ENCODE data around the gene MAPKAPK3.

DNA sequence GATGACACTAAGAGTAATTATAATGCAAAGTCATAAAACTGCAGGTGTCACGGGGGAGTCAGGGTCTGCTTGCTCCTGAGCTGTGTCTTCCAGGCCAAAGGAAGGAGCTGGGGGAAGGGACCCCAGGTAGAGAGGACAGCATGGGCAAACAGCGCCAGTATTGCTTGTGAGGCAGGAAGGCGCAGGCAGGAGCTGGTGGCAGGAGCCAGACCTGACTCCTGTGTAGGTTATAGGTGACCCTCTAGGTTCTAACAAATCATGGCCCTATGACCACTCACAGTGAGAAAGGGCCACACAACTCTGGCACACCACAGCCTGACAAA lies 7.2 kb upstream of the MAPKAPK3 start:
- TF ChIP-seq POLR2A (IDR thresholded peaks at IDR 0.05; ENCODE audit: low read depth): no peak
- TF ChIP-seq CTCF (IDR thresholded peaks at IDR 0.05): no peak

Measured in esophagus muscularis mucosa (tissue), 3 donors.